ENCODE results near the gene SAMD1.
"Not testable (repeated sequence)": the region's sequence is repeated elsewhere in the genome, so short reads cannot be mapped to it uniquely, and the experiment has no call there.

The SAMD1 gene

DNA sequence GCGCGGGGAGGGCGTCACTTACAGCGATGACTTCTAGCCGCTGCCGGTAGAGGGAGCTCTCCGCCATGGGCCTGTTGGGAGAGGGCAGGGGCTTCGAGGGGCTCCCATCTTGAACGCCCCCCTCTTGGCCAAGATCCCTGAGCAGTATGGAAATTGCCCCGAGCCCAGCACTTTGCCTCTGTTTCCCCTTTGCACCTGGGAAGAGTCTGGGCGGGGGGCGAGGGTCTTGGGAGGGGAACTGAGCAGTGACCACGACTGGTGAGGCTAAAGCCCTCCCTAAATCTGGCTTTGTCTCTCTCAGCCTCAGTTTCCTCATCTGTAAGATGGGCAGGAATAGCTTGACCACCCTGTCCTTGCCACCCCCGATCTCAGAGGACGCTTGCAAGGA, 31.5 kb downstream of the SAMD1 start:
- peak; percentile 26 for DNase-seq

DNA sequence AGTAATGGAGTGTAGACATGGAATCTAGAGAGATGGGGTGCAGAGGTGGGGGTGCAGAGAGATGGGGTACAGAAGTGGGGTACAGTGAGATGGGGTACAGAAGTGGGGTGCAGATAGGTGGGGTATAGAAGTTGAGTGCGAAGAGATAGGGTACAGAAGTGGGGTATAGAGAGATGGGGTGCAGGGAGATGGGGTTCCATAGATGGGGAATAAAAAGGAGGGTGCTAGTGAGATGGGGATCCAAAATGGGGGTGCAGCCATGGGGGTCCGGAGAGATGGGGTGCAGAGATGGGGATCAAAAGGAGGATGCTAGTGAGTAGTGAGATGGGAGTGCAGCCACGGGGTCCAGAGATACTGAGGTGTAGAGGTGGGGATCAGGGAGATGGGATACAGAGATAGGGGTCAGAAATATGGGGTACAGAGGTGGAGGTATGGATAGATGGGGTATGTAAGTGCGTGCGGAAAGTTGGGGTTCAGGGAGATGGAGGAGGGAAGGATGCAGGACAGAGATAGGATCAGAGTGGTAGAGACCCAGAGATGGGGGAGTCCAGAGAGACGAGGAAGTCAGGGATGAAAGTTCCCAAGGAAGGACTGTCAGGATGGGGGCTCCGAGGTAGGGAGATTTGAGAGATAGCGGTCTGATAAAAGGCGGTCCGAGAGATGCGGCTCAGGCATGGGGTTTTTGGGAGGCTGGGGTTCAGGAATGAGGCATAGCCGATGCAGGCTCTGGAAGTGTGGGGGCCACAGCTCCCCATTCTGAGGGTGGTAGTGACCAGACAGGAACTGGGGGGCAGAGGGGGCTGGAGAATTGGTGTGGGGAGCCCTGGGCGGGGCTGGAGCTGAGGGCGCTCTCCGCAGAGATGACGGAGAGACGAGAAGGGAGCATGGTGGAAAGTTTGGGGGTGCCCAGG, 32.1 kb downstream of the SAMD1 start:
- DNase-seq, result no peak

DNA sequence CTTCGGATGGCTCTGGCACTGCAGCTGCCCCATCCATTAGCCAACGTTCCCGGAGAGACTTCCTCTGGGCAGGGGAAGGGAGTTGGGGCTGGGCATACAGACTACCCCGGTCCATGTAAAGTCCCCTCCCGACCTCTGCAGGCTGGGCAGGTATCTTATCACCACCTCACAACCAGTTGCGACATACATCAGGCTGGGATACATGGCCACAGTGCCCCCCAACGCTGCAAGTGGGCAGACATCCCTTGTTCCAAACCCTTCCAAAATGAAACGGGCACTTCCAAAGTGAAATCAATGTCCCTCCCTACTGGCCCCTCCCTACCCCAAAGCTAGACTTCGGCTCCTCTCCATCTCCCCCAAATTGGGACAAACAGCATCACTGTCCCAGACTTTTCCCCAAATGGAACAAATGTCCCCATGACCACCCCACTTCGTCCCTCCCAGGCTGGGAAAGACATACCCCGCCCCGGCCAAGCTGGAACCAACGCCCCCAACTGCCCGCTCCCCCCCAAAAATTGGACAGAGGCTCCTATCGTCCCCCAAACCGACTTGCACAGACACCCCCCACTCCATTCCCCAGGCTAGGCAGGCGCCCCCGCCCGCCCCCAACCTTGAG, 33.7 kb downstream of the SAMD1 start:
- no peak for DNase-seq

DNA sequence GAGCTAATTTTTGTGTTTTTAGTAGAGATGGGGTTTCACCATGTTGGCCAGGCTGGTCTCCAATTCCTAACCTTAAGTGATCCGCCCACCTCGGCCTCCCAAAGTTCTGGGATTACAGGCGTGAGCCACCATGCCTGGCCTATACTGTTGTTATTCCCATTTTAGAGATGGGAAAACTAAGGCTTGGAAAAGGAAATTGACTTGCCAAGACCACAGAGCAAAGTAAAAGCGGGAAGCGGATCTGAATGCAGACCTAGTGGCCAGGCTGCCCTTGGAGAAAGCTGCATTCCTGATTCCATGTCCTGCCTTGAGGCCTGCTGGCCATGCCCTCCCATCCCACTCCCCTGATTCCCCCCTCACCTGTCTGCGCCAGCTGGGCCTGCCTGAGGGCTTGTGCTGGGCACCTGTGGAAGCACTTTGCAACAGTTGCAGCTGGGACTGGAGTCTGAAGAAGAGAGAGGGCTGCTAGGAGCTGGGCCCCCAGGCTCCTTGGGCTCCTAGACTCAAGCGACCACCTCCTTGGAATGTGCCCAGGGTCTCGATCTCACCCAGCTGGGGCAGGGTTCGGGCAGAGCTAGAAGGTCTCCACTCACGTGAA, 34.4 kb downstream of the SAMD1 start:
- DNase-seq, result no peak

DNA sequence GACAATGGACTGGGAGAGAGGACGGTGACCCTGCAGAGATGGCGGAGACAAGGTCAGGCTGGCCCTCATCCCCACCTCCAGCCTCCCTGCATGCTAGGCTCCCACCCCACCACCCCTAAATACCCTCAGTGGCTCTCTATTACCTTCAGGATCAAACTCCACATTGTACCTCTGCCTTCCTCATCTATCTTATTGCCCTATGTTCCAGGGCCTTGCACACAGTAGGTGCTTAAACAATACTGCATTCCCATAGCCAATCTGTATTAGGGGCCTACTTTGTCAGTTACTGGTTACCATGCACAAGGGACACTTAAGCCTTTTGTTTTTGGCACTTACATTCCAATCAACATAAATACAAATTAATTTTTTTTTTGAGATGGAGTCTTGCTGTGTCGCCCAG, 35.2 kb downstream of the SAMD1 start:
- DNase-seq, result no peak

DNA sequence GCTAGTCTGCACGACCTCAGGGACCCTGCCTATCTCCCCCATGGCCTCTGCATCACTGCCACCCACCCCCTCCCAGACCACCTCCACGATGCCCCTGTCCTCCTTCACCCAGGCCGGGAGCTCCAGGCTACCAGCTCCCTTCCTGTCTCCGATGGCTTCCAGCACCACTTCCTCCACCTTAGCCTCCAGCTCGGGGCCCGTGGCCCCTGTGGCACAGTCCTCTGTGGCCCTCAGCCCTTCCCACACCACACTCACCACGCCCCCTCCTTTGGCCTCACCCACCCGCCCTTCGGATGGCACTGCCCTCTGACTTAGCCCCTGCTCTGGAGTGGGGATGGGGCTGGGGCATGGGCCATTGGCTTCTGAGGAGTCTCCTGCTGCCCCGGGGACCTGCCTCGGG, 35.8 kb downstream of the SAMD1 start:
- no peak for DNase-seq

DNA sequence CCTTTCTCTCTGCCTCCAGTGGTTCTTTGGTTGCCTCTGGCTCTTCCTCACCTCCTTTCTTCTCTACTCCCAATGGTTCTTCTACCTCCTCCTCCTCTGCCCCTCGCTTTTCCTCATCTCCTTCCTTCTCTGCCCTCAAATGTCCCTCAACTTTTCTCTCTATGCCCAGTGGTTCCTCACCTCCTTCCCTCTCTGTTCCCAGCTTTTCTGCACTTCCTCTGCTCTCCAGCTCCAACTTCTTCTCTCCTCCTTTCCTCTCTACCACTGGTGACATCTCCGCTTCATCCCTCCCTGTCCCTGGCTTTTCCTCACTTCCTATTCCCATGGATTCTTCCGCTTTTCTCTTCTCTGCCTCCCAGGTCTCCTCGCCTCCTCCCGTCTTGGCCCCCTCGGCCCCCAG, 36.5 kb downstream of the SAMD1 start:
- DNase-seq, result no peak

DNA sequence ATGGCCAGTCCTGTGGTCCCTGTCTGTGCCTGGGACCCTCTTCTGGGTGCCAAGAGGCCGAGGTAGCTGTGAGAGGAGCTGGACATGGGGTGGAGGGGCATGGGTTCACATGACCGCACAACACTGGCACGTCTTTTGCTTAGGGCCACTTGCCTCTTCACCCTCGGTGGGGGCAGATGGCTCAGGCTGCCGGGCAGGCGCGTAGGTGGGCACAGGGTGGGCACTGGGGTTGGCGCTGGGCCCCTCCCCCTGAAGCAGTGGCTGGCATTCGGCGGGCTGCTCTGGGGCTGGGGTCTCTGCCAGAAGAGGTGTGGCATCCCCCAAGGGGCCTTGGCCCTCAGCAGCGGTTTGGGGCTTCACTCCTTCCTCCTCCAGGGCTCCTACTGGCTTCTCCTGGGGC, 37.1 kb downstream of the SAMD1 start:
- DNase-seq, result no peak

DNA sequence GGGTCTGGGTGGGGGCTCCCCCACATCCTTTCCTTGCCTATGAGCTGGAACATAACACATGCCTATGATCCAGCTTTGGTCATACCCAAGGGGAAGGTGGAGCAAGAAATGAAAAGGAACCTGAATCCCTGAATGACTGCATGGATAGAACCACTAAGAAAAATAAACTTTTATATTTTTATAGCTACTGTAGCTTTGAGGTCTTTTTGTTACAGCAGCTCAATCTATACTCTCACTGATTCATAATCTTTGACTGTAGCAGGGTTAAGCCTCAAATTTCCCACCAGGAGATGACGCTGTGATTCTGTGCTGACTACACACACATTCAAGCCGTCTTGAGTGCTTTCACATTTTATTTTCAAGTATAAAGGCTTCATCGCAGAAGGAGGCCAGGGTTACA, 37.5 kb downstream of the SAMD1 start:
- no peak for DNase-seq

DNA sequence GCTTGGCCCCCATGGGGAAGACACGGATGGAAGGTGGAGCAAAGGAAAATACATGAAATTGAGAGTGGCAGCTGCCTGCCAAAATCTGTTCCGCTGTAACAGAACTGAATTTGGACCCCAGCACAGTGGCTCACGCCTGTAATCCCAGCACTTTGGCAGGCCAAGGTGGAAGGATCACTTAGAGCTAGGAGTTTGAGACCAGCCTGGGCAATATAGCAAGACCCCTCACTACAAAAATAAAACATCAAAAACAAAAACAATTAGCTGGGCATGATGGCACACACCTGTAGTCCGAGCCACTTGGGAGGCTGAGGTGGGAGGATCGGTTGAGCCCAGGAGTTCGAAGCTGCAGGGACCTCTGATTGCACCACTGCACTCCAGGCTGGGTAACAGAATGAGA, 38.1 kb downstream of the SAMD1 start:
- no peak for DNase-seq

DNA sequence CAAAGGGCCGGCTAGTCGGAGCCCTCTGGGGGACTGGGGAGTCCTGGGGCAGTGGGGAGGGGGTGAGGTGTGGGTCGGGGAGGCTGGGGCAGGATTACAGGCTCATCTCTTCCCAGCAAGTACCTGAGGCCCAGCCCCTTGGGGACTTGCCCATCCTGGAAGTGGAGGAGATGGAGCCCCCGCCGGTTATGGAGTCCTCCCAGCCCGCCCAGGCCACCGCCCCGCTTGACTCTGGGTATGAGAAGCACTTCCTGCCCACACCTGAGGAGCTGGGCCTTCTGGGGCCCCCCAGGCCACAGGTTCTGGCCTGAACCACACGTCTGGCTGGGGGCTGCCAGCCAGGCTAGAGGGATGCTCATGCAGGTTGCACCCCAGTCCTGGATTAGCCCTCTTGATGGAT, 38.6 kb downstream of the SAMD1 start:
- DNase-seq, result no peak

DNA sequence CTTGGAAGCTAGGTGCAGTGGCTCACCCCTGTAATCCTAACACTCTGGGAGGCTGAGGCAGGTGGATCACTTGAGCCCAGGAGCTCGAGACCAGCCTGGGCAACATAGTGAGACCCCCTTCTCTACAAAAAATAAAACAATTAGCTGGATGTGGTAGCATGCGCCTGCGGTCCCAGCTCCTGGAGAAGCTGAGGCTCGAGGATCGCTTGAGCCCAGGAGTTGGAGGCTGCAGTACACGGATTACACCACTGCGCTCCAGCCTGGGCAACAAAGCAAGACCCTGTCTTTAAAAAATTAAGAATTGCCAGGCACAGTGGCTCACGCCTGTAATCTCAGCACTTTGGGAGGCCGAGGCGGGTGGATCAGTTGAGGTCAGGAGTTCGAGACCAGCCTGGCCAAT, 39.6 kb downstream of the SAMD1 start:
- DNase-seq, result not testable (repeated sequence)

DNA sequence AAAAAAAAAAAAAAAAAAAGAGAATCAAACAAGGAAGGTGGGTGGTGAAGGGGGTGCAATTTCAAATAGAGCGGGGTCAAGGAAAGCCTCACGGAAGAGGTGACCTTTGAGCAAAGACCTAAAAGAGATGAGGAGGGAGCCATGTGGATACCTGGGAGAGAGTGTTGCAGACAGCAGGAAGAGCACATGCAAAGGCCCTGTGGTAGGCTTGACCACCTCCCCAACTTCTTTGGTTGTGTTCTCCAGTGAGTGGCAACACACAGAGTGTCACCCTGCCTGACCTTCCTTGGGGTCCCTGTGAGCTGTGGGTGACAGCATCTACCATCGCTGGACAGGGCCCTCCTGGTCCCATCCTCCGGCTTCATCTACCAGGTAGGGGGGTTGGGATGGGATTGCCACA, 40.0 kb downstream of the SAMD1 start:
- DNase-seq, result no peak

DNA sequence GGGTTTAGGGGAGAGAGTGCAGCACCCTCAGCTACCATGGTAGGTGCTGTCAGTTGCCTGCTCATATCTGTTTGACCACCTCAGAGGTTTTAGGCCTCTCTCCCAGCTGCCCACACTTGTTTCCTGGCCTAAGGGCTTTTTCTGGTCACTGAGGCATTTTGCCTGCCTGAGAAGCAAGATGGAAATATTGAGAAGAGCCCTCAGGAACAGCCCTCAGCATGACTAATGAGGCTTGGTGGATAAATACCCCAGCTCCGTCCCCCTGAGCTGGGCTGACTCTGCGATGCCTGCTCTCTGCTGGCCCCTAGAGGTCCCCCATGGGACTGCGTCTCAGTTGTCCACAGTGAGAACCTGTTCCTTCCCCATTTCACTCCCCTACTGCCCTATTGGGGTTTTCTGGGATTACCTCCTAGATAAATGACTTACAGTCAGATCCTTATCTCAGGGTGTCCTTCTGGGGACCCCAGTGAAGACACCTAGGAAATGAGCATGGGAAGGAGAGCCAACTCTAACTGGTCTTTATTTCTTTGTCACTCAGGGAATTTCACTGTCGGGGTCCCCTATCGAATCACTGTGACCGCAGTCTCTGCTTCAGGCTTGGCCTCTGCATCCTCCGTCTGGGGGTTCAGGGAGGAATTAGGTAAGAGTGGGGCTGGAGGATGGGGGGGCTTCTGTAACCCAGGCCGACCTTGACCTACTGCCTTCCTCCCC, 42.0 kb downstream of the SAMD1 start:
- DNase-seq, result peak; percentile 61

DNA sequence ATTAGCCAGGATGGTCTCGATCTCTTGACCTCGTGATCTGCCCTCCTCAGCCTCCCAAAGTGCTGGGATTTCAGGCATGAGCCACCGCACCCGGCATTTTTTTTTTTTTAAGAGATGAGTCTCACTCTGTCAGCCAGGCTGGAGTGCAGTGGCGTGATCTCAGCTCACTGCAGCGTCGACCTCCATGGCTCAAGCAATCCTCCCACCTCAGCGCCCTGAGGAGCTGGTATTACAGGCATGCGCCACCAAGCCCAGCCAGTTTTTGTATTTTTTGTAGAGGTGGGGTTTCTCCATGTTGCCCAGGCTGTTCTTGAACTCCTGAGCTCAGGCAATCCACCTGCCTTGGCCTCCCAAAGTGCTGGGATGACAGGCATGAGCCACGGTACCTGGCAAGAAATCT, 42.7 kb downstream of the SAMD1 start:
- not testable (repeated sequence) for DNase-seq

DNA sequence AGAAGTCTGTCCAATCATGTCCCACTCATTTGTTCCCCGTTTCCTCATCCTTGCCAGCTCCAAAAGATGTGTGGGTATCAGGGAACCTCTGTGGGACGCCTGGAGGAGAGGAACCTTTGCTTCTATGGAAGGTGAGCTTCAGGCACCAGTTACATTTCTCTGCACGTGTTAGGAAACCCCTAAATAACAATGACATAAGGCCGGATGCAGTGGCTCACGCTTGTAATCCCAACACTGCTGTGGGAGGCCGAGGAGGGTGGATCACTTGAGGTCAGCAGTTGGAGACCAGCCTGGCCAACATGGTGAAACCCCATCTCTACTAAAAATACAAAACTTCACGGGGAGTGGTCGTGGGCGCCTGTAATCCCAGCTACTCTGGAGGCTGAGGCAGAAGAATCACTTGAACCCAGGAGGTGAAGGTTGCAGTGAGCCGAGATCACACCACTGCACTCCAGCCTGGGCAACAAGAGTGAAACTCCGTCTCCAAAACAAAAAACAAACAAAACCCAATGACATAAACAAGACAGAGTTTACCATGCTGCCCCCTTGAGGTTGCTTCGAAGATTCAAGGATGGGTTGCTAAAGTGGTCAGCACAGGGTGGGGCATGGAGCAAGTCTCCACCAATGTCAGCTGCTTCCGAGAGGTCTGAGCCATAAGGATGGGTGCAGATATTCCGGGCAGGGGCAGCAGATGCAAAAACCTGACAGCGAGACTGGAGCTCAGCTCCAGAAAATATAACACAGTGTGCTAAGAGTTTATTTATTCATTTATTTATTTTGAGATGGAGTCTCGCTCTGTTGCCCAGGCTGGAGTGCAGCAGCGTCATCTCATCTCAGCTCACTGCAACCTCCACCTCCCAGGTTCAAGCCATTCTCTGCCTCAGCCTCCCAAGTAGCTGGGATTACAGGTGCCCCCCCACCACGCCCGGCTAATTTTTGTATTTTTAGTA, 47.6 kb downstream of the SAMD1 start:
- peak; percentile 47 for DNase-seq

DNA sequence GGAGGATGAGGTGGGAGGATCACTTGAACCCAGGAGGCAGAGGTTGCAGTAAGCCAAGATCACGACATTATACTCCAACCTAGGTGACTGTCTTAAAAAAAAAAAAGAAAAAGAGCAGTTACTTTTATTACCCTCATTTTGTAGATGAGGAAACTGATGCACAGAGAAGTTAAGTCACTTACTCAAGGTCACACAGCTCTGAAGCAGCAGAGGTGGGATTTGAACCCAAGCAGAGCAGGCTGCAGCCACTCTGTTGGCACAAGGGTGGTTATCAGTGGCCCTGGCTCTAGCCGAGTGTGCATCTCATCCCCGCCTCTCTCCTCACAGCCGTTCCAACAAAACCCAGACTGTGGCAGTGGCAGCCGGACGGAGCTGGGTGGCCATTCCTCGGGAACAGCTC, 51.4 kb downstream of the SAMD1 start:
- DNase-seq, result no peak

Measured in central memory CD4-positive, alpha-beta T cell (primary cell).